ENCODE measurements around the gene TPMT. TPM values are rescaled to one million over a fixed set of nuclear protein-coding genes. Genes with fewer than 3 reads are reported as not detected.

TPMT gene
- total RNA-seq, 2 donors from 2014 or later, result 5.3 to 8.2 TPM

DNA sequence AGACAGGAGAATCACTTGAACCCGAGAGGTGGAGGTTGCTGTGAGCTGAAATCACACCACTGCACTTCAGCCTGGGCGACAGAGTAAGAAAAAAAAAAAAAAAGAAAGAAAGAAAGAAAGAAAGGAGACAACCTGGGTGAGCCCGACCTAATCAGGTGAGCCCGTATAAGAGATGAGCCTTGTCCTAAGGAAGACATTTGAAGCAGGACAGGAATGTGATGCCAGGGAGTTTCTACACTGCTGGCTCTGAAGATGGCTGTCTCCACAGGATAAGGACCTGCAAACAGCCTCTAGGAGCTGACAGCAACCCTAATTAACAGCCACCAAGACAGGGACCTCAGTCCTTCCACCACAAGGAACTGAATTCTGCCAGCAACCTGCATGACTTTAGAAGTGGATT is 74.3 kb downstream of the TPMT start:
- H3K27ac Mint-ChIP-seq, result no peak overlapping the region
- no peaks in the 10 kb centered on the region for H3K4me1 Mint-ChIP-seq
- peaks cover 5% of the 10 kb centered on the region for H3K9me3 Mint-ChIP-seq
- no peak overlapping the region for H3K4me3 Mint-ChIP-seq
- no peak for ATAC-seq (replicated peaks)
- H3K27me3 Mint-ChIP-seq, result peaks cover 17% of the 10 kb centered on the region
- H3K36me3 Mint-ChIP-seq (ENCODE audit: low read depth), result no peaks in the 10 kb centered on the region

GRCh38 chr6:18078866-18079265 is 76.0 kb downstream of the TPMT start:
- Mint-ChIP-seq H3K9me3 (peaks cover 9% of the 10 kb centered on the region), H3K36me3 (ENCODE audit: low read depth) (no peaks in the 10 kb centered on the region), H3K27me3 (peaks cover 16% of the 10 kb centered on the region), H3K4me3 (no peak overlapping the region), H3K27ac (no peak overlapping the region), H3K4me1 (no peaks in the 10 kb centered on the region)
- no peak for ATAC-seq (replicated peaks)

Other genes starting within 250 kb of the TPMT start
- under 1 TPM in 1 of 2 donors, not detected in 1; 0.45 TPM for gene KIF13A, start 167.4 kb downstream of the TPMT start, total RNA-seq
- gene NHLRC1, start 32.4 kb downstream of the TPMT start, total RNA-seq, result not detected
- gene KDM1B, start 345 bp upstream of the TPMT start, total RNA-seq, result 1 to 10 TPM; 5.5 to 8.7 TPM
- 100 to 1,000 TPM; 111 to 132 TPM for gene DEK, start 109.5 kb upstream of the TPMT start, total RNA-seq
- gene RNF144B, start 232.3 kb upstream of the TPMT start, total RNA-seq, result 1 to 10 TPM in 1 of 2 donors, under 1 TPM in 1; 0.93 to 1.4 TPM